H54 (cell line): ENCODE measurements around the gene OLFML2A.
"Not testable (repeated sequence)": the region's sequence is repeated elsewhere in the genome, so short reads cannot be mapped to it uniquely, and the experiment has no call there.

Source experiments
- DNase-seq: peaks from one replicate; pipeline ENCODE4 v3.0.0; 2011; ENCODE audit warnings: low spot score, mixed read lengths; ENCODE audit not compliant: insufficient read length
- FAIRE-seq: peaks from 3 replicates; lab custom pipeline; 2011; peaks lifted over from hg19 to GRCh38; lab: Jason Lieb, UNC
- POLR2A ChIP-seq: IDR thresholded peaks from 2 replicates; pipeline ENCODE4 v1.6.1; 2011; ENCODE audit warnings: low read depth, mild to moderate bottlenecking, low read length

The OLFML2A gene

DNA sequence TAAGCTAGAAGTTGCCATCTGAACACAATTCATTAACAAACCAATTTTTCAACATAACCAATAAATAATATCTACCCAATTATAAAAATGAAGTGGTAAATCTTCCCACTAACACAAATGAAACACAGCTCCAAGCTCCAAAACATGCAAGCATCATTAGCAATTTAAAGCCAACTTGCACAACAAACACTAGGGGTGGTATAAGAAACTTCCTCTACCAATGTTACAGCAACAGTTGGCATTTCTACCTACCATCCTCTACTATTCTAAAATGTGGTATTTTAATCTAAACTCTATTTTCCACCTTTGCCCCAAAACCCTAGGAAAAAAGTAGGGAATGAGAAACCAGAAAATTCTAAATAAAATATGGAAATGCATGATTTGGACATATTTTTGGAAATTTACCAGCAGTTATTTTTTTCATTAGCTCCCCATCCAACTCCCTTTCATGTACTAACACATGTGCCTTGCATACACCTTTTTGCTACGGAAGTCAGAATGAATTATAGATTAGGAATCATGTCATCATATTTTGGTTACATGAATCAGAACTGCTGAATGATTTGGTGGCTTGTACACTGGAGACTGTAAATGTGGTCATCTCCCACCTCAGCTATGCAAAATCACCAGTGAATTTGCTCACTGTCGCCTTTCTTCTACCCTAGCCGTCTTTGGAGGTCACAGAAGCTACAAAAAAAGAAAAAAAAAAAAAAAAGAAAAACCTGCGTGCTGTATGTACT, 9.9 kb upstream of the OLFML2A start:
- no peak for TF ChIP-seq POLR2A
- no peak for DNase-seq
- no peak for FAIRE-seq

DNA sequence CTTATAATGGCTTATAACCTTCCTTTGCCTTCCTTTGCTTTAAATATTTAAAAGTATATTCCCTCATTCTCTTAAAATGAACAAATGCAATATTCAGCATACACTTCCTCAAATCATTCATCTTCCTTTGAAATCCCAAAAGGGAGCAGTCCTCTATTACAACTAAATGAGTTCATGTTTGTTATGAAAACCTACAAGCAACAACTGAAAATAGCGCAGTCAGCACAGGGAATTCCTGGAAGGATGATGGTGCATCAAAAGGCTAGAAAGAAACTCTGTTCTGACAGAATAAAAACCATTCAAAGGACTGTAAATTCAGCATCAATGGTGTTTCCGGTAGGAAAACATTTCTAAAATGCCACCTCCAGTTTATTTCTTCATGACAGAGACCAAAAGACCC, 9.1 kb upstream of the OLFML2A start:
- FAIRE-seq, result peak; percentile 64

DNA sequence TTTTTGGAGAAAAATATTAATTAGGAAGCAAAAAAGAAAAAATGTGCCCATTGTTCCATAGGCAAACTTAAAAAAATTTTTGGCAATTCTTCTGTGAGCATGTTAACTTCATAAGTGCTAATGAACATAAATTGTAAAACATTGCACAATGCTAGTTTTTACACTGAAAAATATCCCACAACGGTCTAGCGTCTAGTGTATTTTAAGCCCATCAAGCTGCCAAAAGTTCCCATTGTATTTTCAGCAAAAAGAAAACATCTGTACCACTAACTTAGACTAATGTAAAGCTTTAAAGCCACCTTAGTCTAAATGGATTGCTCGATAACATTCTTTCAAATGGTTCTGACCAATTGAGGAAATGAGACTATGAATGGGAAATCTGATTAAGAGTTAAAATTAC, 8.6 kb upstream of the OLFML2A start:
- no peak for TF ChIP-seq POLR2A
- DNase-seq (no peak), FAIRE-seq (peak; percentile 27)

More for the DNA sequence above, 9.1 kb upstream of the OLFML2A start:
- TF ChIP-seq POLR2A, result no peak
- no peak for DNase-seq

DNA sequence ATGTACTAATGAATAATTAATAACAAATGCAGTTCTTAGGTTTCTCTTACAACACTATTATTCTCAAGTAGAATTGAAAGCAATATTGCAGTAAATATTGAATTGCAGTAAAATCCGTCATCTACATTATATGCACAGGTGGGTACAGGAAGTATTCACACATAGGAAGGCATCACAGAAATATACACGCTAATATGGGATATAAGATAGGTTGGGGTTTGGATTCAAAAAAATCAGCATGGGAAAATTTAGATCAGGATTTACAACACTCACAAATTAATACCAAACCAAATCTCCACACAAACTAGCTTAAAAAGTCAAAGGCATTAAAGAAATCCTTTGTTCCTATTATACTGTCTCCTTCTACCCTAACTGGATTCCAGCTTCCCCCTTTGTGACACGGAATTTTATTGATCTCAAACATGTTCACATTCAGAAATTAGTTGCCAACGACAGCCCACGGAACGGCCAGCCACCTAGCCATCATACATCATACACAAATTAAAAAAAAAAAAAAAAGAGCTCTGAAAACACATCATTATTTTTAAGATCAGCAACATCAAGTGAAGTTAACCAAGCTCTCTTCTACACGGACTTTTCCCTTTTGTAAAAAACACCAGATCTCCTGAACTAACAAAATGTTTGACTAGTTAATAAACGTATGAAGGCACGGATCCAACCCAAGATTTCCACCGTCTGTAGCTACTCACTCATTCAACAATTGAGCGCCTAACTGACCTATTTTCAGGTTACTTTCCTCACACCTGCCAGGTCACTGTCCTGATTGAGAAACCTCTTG, 8.0 kb upstream of the OLFML2A start:
- DNase-seq, result no peak
- FAIRE-seq, result peak; percentile 55
- no peak for TF ChIP-seq POLR2A

DNA sequence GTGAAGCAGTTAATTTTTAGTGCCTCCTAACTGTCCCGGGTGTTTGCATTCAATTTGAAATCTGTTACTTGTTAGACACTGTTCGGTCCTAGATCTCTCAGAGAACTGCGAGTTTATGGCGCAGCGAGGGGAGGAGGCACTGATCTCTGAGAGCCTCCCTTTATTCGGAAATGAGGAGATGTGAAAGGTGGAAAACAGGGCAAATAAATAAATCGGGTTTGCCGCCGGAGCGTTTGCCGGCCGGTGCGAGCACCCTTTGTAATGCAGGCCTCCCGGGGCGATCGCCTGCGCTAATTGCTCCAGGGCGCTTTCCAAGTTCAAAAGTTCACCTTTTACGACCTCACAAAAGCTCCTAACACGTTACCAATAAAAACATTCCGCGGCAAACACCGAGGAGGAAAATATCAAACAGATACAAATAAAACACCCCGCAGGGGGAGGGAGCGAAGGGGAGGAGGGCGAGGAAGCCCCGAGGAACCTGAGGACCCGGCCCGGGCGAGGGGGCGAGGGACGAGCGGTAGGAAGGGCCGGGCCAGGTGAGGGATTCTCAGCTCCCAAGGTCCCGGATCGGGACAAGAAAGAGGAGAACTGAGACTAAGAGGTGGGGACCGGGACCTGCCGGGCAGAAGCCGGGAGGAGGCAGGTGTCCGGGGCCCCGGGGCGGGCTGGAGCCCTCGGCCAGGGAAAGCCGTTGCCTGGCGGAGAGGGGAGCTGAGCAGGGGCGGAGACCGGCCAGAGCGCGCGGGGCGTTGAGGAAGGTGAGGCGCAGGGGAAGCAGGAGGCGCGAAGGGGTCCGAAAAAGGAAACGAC, 7.2 kb upstream of the OLFML2A start:
- DNase-seq, result peak; percentile 47
- FAIRE-seq, result no peak
- no peak for TF ChIP-seq POLR2A

DNA sequence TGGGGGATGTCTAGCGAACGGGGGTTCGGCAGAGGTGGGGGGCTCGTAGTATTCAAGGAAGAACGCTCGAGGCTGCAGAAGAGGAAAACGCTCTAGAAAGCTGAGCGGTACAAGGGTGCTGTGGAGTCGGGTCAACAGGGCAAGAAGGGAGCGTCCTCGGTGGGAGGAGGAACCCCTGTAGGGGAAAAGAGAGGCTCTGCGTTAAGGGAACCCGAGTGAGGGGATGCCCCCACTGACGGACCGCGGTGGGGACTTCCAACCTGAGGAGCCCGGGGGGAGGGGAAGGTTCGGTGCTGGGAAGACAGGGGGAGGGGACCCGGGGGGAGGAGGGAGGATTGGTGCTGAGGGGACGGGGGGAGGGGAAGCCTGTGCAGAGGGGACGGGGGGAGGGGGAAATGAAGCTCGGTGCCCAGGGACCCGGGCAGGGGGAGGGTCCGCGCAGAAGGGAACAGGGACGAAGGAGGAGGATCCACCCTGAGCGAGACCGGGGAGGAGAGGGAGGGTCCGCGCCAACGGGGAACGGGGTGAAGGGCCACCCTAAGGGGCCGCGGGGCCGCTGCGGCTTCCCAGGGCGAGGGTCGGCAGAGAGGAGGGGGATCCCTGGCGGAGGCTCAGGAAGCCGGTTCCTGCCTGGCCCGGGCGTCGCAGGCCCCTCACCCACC, 6.4 kb upstream of the OLFML2A start:
- DNase-seq (peak; percentile 64), FAIRE-seq (no peak)
- TF ChIP-seq POLR2A, result no peak

DNA sequence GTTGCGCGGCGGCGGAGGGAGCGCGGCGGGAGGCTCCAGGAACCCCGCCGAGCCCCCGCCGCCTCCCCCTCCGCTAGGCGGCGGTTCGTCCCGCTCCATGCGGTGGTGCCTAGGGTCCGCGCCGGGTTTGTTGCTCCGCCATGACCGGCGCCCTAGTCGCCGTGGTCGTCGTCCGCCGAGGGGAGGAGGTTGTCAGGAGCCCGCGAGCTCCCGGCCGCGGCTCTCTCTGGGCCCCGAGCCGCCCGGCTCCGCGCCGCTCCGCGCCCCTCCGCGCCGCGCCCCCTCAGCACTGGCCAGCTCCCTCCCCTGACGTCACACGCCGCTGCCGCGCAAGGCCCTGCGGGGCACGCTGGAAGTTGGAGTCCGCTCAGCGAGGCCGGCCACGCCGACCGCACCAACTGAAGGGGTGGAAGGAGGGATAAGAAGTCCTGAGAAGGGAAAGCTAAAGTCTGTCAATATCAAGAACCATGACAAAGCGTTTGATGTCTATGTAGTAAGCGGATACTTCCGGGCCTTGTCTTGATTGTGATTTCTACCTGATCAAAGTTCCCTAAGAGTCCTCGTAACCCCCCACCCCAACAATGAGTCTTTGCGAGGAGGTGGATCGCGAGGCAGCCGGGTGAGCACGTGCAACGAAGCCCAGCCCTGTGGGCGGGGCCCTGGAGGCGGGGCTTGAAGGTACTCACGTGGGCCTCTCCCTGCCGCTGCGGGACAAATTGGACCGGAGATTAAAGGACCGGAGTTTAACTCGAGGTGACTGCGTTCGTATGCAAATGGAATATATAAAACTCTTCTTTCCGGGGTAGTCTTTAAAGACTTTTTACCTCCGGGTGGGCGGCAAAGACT, 5.7 kb upstream of the OLFML2A start, which contains the start of gene NR6A1:
Gene NR6A1 (minus strand): TSS at position 291 of the 846 bp plus-strand sequence.
- TF ChIP-seq POLR2A, result peak; percentile 48
- FAIRE-seq, result peak; percentile 92
- peak; percentile 100 for DNase-seq

DNA sequence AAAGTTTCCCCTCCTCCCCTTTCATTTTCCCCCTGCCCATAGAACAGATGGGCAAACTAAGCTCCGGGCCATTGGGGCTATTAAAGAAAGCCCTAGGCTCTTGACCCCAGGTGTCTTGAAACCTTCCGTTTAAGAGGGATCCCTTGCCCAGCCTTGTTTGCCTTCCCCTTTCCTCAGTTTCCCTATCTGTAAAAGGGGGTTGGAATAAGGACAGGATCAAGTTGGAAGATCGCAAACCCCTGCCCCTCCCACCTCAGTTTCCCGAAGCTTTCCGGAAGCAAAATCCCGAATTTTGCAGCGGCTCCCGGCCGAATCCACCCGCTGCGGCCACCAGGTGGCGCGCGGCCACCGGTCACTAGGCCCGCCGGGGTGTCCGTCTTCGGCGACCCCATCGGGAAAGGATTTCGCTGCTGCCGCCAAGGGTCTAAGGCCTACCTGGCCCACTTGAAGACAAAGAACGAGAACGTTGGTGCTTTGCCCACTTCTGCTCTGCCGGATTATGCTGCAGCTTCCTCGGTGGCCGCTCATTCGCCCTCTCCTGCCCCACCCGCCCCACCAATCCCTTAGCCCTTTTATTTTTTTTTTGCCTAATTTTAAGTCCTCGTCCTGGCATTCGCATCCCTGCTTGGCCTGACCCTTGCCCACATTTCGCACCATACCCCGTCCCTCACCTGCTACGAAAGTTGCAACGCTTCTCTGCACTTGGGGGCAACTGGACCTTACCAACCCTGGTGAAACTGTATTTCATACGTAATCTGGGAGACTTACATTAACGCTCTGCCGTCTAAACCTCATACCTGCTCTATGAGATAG, 4.9 kb upstream of the OLFML2A start:
- DNase-seq (peak; percentile 87), FAIRE-seq (no peak)
- no peak for TF ChIP-seq POLR2A

DNA sequence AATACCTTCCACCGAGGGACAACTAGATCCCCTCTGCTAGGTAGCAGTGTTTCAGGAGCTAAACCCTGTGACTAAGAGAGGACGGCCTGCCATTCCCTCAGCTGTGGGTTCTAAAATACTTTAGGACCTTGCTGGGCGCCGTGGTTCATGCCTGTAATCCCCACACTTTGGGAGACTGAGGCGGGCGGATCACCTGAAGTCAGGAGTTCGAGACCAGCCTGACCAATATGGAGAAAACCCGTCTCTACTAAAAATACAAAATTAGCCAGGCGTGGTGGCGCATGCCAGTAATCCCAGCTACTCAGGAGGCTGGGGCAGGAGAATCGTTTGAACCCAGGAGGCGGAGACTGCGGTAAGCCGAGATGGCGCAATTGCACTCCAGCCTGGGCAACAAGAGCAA, 4.1 kb upstream of the OLFML2A start:
- not testable (repeated sequence) for FAIRE-seq, DNase-seq

DNA sequence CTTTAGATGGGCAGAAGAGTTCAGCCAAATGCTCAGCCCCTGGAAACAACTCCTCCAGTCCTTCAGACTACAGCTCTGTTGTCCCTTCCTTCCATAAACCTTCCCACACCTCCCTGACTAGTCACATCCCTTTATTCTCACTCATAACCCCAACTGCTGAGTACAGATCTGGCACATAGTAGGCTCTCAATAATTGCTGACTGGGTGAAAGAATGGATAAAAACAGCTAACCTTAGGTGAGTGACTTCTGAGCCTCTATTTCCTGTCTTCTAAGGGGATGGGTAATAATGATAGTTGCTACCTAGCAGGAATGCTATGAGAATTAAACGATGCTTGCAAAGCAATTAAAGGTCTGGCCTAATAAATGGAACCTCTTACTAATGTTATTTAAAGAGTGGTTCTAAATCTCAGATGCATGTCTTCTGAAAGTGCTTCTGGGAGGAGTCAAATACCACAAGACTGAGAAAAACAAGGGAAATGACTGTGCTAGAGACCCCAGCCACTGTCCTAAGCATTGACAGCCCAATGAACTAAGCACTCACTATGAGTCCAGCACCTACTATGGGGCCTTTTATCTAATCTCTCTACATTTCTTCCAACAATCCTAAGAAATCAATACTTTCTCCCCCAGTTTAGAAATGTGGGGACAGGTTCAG, 3.3 kb upstream of the OLFML2A start:
- no peak for TF ChIP-seq POLR2A
- FAIRE-seq (no peak), DNase-seq (no peak)
